ENCODE data around the gene ATP1A1.

ATP1A1 gene

GRCh38 chr1:116440731-116441130 lies 67.7 kb downstream of the ATP1A1 start:
- TF ChIP-seq CTCF (IDR thresholded peaks at IDR 0.05; ENCODE audit: low read depth, low read length, missing control alignments), result no peak
- no peak for DNase-seq (ENCODE audit: low read depth)
- H3K4me3 ChIP-seq (ENCODE audit: low read depth, low read length), result no peak overlapping the region

GRCh38 chr1:116445534-116445933 lies 72.5 kb downstream of the ATP1A1 start:
- no peak overlapping the region for H3K4me3 ChIP-seq (ENCODE audit: low read depth, low read length)
- TF ChIP-seq CTCF (IDR thresholded peaks at IDR 0.05; ENCODE audit: low read depth, low read length, missing control alignments), result no peak
- DNase-seq (ENCODE audit: low read depth), result no peak

- H3K4me3 ChIP-seq (ENCODE audit: low read depth, low read length), result no peak overlapping the region
- TF ChIP-seq CTCF (IDR thresholded peaks at IDR 0.05; ENCODE audit: low read depth, low read length, missing control alignments), result no peak
- no peak for DNase-seq (ENCODE audit: low read depth)
These were observed 73.6 kb downstream of the ATP1A1 start for GRCh38 chr1:116446686-116447085.

- TF ChIP-seq CTCF (IDR thresholded peaks at IDR 0.05; ENCODE audit: low read depth, low read length, missing control alignments), result no peak
- no peak for DNase-seq (ENCODE audit: low read depth)
- H3K4me3 ChIP-seq (ENCODE audit: low read depth, low read length), result no peak overlapping the region
These were observed 75.8 kb downstream of the ATP1A1 start for GRCh38 chr1:116448785-116449385.

GRCh38 chr1:116449578-116449977 lies 76.5 kb downstream of the ATP1A1 start:
- no peak for DNase-seq (ENCODE audit: low read depth)
- TF ChIP-seq CTCF (IDR thresholded peaks at IDR 0.05; ENCODE audit: low read depth, low read length, missing control alignments), result no peak

GRCh38 chr1:116451702-116452101 lies 78.7 kb downstream of the ATP1A1 start:
- DNase-seq (ENCODE audit: low read depth), result no peak
- no peak overlapping the region for H3K4me3 ChIP-seq (ENCODE audit: low read depth, low read length)
- TF ChIP-seq CTCF (IDR thresholded peaks at IDR 0.05; ENCODE audit: low read depth, low read length, missing control alignments), result no peak

More at GRCh38 chr1:116449578-116449977, 76.5 kb downstream of the ATP1A1 start:
- no peak overlapping the region for H3K4me3 ChIP-seq (ENCODE audit: low read depth, low read length)

GRCh38 chr1:116453481-116453880 lies 80.4 kb downstream of the ATP1A1 start:
- no peak for TF ChIP-seq CTCF (IDR thresholded peaks at IDR 0.05; ENCODE audit: low read depth, low read length, missing control alignments)
- DNase-seq (ENCODE audit: low read depth), result no peak

More at GRCh38 chr1:116453481-116453880, 80.4 kb downstream of the ATP1A1 start:
- no peak overlapping the region for H3K4me3 ChIP-seq (ENCODE audit: low read depth, low read length)

Measured in GM12864 (cell line).